Activated CD4-positive, CD25-positive, alpha-beta regulatory T cell (primary cell): Measurements from ENCODE around the gene NPM1.

Experiments
- DNase-seq, 4 experiments: peaks; one replicate each; lab custom pipeline; 2025; lab: John Stamatoyannopoulos, UW

The NPM1 gene

GRCh38 chr5:171450423-171451331 lies 63.0 kb downstream of the NPM1 start:
- DNase-seq = no peak

GRCh38 chr5:171451421-171451820 lies 63.8 kb downstream of the NPM1 start:
- DNase-seq = no peak

GRCh38 chr5:171453056-171453725 lies 65.5 kb downstream of the NPM1 start:
- no peak for DNase-seq

GRCh38 chr5:171453988-171454387 lies 66.3 kb downstream of the NPM1 start:
- no peak for DNase-seq

- no peak for DNase-seq
These were observed 66.9 kb downstream of the NPM1 start for GRCh38 chr5:171454549-171454948.

- no peak for DNase-seq
These were observed 67.9 kb downstream of the NPM1 start for GRCh38 chr5:171455522-171455921.

- DNase-seq = no peak
These were observed 69.7 kb downstream of the NPM1 start for GRCh38 chr5:171457208-171457981.

GRCh38 chr5:171459839-171460238 lies 72.2 kb downstream of the NPM1 start:
- no peak for DNase-seq
